Measurements from ENCODE around the gene HIVEP2. TPM values are rescaled to one million over a fixed set of nuclear protein-coding genes. Genes with fewer than 3 reads are reported as not detected.

The HIVEP2 gene
- total RNA-seq, 1 donor from 2014 or later = 11.8 TPM

- DNase-seq (ENCODE audit: low spot score, unreplicated experiment) = no peak
- no peak overlapping the region for H3K4me3 Mint-ChIP-seq (ENCODE audit: low read depth)
- no peak overlapping the region for H3K27ac Mint-ChIP-seq
- H3K9me3 Mint-ChIP-seq (ENCODE audit: low read depth) = peaks cover 3% of the 10 kb centered on the region
- no peaks in the 10 kb centered on the region for H3K27me3 Mint-ChIP-seq
- TF ChIP-seq CTCF (IDR thresholded peaks at IDR 0.05; ENCODE audit: unreplicated experiment) = no peak
- H3K36me3 Mint-ChIP-seq (ENCODE audit: insufficient read depth) = no peaks in the 10 kb centered on the region
- peaks cover 33% of the 10 kb centered on the region for H3K4me1 Mint-ChIP-seq (ENCODE audit: low read depth)
Observed at GRCh38 chr6:142843361-142843760, 101.6 kb downstream of the HIVEP2 start.

- no peak for DNase-seq (ENCODE audit: low spot score, unreplicated experiment)
- H3K9me3 Mint-ChIP-seq (ENCODE audit: low read depth) = peaks cover 3% of the 10 kb centered on the region
- no peaks in the 10 kb centered on the region for H3K27me3 Mint-ChIP-seq
- peaks cover 33% of the 10 kb centered on the region for H3K4me1 Mint-ChIP-seq (ENCODE audit: low read depth)
- H3K4me3 Mint-ChIP-seq (ENCODE audit: low read depth) = no peak overlapping the region
- no peak overlapping the region for H3K27ac Mint-ChIP-seq
- no peaks in the 10 kb centered on the region for H3K36me3 Mint-ChIP-seq (ENCODE audit: insufficient read depth)
- TF ChIP-seq CTCF (IDR thresholded peaks at IDR 0.05; ENCODE audit: unreplicated experiment) = no peak
Observed at GRCh38 chr6:142842418-142843261, 102.3 kb downstream of the HIVEP2 start.

GRCh38 chr6:142841915-142842314, 103.1 kb downstream of the HIVEP2 start:
- Mint-ChIP-seq H3K36me3 (ENCODE audit: insufficient read depth) (no peaks in the 10 kb centered on the region), H3K27me3 (no peaks in the 10 kb centered on the region), H3K4me3 (ENCODE audit: low read depth) (no peak overlapping the region), H3K9me3 (ENCODE audit: low read depth) (peaks cover 3% of the 10 kb centered on the region), H3K4me1 (ENCODE audit: low read depth) (peaks cover 35% of the 10 kb centered on the region), H3K27ac (no peak overlapping the region)
- no peak for TF ChIP-seq CTCF (IDR thresholded peaks at IDR 0.05; ENCODE audit: unreplicated experiment)
- DNase-seq (ENCODE audit: low spot score, unreplicated experiment) = no peak

- Mint-ChIP-seq H3K27ac (peak overlapping the region; percentile 44), H3K4me1 (ENCODE audit: low read depth) (peaks cover 15% of the 10 kb centered on the region), H3K9me3 (ENCODE audit: low read depth) (peaks cover 3% of the 10 kb centered on the region), H3K4me3 (ENCODE audit: low read depth) (no peak overlapping the region), H3K27me3 (no peaks in the 10 kb centered on the region), H3K36me3 (ENCODE audit: insufficient read depth) (no peaks in the 10 kb centered on the region)
- DNase-seq (ENCODE audit: low spot score, unreplicated experiment) = no peak
- TF ChIP-seq CTCF (IDR thresholded peaks at IDR 0.05; ENCODE audit: unreplicated experiment) = no peak
Observed at GRCh38 chr6:142839686-142840040, 105.3 kb downstream of the HIVEP2 start.

- Mint-ChIP-seq H3K27me3 (no peaks in the 10 kb centered on the region), H3K4me1 (ENCODE audit: low read depth) (peaks cover 15% of the 10 kb centered on the region), H3K4me3 (ENCODE audit: low read depth) (no peak overlapping the region), H3K36me3 (ENCODE audit: insufficient read depth) (no peaks in the 10 kb centered on the region), H3K27ac (peak overlapping the region; percentile 44), H3K9me3 (ENCODE audit: low read depth) (peaks cover 3% of the 10 kb centered on the region)
- no peak for DNase-seq (ENCODE audit: low spot score, unreplicated experiment)
- no peak for TF ChIP-seq CTCF (IDR thresholded peaks at IDR 0.05; ENCODE audit: unreplicated experiment)
Observed at GRCh38 chr6:142838821-142839685, 105.9 kb downstream of the HIVEP2 start.

Measured in progenitor cell of endocrine pancreas (in vitro differentiated cells).